Nephron (organoid): ENCODE data around the gene NPTXR.

ENCODE experiments used
- H3K27ac Mint-ChIP-seq, 3 experiments: 2 replicates each; pipeline ENCODE4 v1.8.0; 2020; ENCODE audit warnings: mixed read lengths in 3 of 3, mild to moderate bottlenecking in 2 of 3, moderate library complexity in 1 of 3
- H3K27me3 Mint-ChIP-seq: 2 replicates; pipeline ENCODE4 v1.8.0; 2021; ENCODE audit warnings: low read depth, mild to moderate bottlenecking, moderate library complexity, mixed read lengths
- H3K36me3 Mint-ChIP-seq: 2 replicates; pipeline ENCODE4 v1.8.0; 2020; ENCODE audit warnings: low read depth, mixed read lengths
- H3K4me1 Mint-ChIP-seq: 2 replicates; pipeline ENCODE4 v1.8.0; 2020; ENCODE audit warnings: mixed read lengths
- H3K4me3 Mint-ChIP-seq, 3 experiments: 2 replicates each; pipeline ENCODE4 v1.8.0; 2020; ENCODE audit warnings: mild to moderate bottlenecking in 3 of 3, mixed read lengths in 3 of 3, moderate library complexity in 2 of 3
- H3K9me3 Mint-ChIP-seq: 2 replicates; pipeline ENCODE4 v1.8.0; 2020; ENCODE audit warnings: mixed read lengths
- TF ChIP-seq, protein P1 (sequence below), 3 experiments: fragments of 200-600 bp; sonication (generic); IDR thresholded peaks; one replicate each; pipeline ENCODE4 v1.5.0; 2021; ENCODE audit warnings: antibody characterized with exemption in 3 of 3; ENCODE audit not compliant: unreplicated experiment in 3 of 3

The NPTXR gene

DNA sequence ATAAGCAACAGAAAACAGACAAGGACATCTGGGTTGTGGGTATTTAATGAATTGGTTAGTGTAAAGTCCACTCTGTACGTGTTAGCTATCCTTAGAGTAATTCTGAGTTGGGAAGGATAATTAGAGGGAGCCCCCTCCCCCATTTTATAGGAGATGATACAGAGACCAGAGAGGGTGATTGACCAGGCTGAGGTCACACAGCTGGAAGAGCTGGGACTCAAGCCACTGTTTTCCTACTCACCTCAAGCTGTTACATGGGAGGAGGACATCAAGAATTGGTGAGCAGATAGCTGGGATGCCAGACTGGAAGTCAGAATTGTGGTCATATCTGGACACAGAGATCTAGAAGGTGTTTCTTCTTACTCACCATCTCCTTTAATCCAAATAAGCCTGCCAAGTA, 8.7 kb upstream of the NPTXR start:
- H3K36me3 Mint-ChIP-seq: no peaks in the 10 kb centered on the region
- no peaks in the 10 kb centered on the region for H3K9me3 Mint-ChIP-seq
- no peaks in the 10 kb centered on the region for H3K4me1 Mint-ChIP-seq
- no peak overlapping the region for H3K27ac Mint-ChIP-seq
- H3K27me3 Mint-ChIP-seq: peaks cover 41% of the 10 kb centered on the region
- no peak overlapping the region for H3K4me3 Mint-ChIP-seq
- TF ChIP-seq, protein P1, sequence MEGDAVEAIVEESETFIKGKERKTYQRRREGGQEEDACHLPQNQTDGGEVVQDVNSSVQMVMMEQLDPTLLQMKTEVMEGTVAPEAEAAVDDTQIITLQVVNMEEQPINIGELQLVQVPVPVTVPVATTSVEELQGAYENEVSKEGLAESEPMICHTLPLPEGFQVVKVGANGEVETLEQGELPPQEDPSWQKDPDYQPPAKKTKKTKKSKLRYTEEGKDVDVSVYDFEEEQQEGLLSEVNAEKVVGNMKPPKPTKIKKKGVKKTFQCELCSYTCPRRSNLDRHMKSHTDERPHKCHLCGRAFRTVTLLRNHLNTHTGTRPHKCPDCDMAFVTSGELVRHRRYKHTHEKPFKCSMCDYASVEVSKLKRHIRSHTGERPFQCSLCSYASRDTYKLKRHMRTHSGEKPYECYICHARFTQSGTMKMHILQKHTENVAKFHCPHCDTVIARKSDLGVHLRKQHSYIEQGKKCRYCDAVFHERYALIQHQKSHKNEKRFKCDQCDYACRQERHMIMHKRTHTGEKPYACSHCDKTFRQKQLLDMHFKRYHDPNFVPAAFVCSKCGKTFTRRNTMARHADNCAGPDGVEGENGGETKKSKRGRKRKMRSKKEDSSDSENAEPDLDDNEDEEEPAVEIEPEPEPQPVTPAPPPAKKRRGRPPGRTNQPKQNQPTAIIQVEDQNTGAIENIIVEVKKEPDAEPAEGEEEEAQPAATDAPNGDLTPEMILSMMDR (IDR thresholded peaks at IDR 0.05; ENCODE audit: unreplicated experiment in 3 of 3): no peak

DNA sequence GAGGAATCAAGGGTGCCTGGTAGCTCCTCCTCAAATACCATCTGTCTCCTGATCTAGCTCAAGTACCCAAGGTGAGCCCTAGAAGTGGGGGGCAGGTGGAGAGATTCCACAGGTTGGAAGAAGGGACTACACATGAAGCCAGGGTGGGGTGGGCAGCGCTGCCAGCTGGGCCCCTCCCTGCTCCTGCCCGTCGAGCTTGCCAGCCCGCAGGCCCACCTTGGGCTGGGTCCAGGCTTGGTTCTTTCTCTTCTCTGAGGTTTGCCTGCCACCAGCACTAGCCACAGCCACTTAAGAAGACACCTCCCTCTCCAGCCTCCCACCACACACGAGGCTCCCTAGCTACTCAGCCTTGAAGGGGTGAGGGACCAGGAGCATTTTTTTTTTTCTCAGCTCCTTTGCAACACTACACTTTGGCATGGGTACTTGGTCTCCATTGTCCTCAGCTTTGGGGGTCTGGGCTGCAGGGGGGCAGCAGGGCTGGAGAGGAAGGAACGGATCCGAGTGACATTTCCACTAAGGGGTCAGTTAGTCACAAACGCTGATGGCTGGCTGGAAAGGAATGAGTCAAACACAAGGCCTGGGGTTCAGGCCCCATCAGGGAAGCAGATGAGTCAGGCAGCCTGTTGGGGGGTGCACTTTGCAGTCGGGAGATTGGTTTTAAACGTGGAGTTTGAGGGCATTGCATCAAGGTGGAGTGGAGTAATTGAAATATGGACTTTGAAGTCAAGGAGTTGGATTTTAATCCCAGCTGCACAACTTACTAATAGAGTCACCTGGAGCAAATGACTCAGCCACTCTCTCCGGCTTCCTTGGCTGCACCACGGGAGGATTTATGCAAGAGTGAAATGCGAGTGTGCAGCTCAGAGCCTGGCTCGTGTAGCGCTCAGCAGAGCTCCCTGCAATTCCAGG, 7.4 kb upstream of the NPTXR start:
- no peaks in the 10 kb centered on the region for H3K9me3 Mint-ChIP-seq
- H3K4me1 Mint-ChIP-seq: peaks cover 4% of the 10 kb centered on the region
- no peak overlapping the region for H3K4me3 Mint-ChIP-seq
- H3K36me3 Mint-ChIP-seq: no peaks in the 10 kb centered on the region
- H3K27ac Mint-ChIP-seq: no peak overlapping the region
- H3K27me3 Mint-ChIP-seq: peaks cover 54% of the 10 kb centered on the region
- TF ChIP-seq, protein P1 (IDR thresholded peaks at IDR 0.05; ENCODE audit: unreplicated experiment in 3 of 3): no peak

DNA sequence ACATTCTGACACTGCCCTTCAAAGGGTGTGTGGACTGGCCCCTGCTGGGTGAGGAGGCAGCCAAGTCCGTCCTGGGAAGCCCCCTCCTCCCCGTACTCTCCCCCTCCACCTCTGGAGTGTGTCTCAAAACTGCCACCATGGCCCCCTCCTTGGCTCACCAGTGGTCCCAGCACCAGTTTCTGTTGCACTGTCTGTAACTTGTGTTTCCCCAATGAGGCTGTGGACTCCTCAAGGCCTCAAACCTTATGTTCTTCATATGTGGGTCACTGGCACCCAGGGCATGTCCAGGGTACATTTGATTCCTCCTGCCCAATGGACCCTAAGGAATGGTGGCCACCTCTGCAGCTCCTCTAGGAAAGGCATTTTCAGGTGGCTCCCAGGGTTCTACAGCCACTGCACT, 6.6 kb upstream of the NPTXR start:
- Mint-ChIP-seq H3K9me3 (no peaks in the 10 kb centered on the region), H3K27me3 (peaks cover 59% of the 10 kb centered on the region), H3K27ac (no peak overlapping the region), H3K36me3 (no peaks in the 10 kb centered on the region), H3K4me3 (no peak overlapping the region), H3K4me1 (peaks cover 4% of the 10 kb centered on the region)
- TF ChIP-seq, protein P1 (IDR thresholded peaks at IDR 0.05; ENCODE audit: unreplicated experiment in 3 of 3): no peak

DNA sequence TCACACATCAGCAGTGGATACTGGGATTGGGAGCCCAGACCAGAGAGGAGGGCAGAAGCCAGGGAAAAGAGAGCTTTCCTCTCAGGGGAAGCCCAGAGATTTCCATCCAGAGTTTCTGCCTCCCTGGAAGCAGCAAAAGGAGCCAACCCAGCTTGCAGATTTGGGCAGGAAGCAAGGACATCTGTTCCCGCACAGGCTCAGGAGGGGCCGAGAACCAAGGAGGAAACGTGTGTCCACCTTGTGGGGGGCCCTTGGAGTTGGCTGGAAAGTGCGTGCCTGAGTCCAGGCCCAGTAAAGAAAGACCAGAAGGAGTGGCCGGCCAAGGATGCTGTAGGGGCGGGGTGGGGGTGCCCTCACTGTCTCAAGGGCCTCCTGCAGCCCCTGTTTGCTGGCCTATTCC, 6.0 kb upstream of the NPTXR start:
- no peaks in the 10 kb centered on the region for H3K36me3 Mint-ChIP-seq

DNA sequence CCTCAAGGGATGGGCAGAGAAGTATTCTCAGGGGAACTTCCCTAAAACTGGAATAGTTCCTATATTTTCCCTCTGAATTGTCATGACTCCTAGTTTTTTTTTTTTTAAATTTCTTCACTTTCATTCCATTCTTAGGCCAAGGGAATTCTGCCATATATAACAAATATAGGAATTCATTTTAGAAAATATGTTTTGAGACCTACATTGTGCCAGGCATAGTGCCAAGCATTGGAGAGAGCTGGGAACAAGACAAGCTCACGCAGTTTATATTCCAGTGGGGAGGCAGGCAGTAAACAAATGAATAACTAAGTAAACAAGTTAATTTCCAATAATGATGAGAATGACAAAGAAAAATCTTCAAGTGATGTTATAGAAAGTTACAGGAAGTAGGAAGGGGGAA, 2.6 kb upstream of the NPTXR start:
- no peak overlapping the region for H3K4me3 Mint-ChIP-seq
- H3K36me3 Mint-ChIP-seq: no peaks in the 10 kb centered on the region
- TF ChIP-seq, protein P1 (IDR thresholded peaks at IDR 0.05; ENCODE audit: unreplicated experiment in 3 of 3): no peak
- H3K27me3 Mint-ChIP-seq: peaks cover 74% of the 10 kb centered on the region
- H3K4me1 Mint-ChIP-seq: peaks cover 11% of the 10 kb centered on the region
- no peaks in the 10 kb centered on the region for H3K9me3 Mint-ChIP-seq
- H3K27ac Mint-ChIP-seq: no peak overlapping the region

More for the DNA sequence above, 6.0 kb upstream of the NPTXR start:
- H3K27ac Mint-ChIP-seq: no peak overlapping the region
- no peaks in the 10 kb centered on the region for H3K9me3 Mint-ChIP-seq
- peaks cover 4% of the 10 kb centered on the region for H3K4me1 Mint-ChIP-seq
- peaks cover 65% of the 10 kb centered on the region for H3K27me3 Mint-ChIP-seq
- H3K4me3 Mint-ChIP-seq: no peak overlapping the region
- TF ChIP-seq, protein P1 (IDR thresholded peaks at IDR 0.05; ENCODE audit: unreplicated experiment in 3 of 3): no peak
